Naive thymus-derived CD8-positive, alpha-beta T cell (primary cell): ENCODE results near the gene RNF207. TPM values are rescaled to one million over a fixed set of nuclear protein-coding genes. Genes with fewer than 3 reads are reported as not detected.

Source experiments
- ATAC-seq, 2 donors: fragments of 150-1000 bp; cut with Tn5 transposase in 1 of 2; sonication (Bioruptor Pico), chemical (Tn5 transposase) in 1 of 2; 1 replicate in 1 of 2; 2 replicates in 1 of 2; pipeline ENCODE4 v1.10.0; 2021; ENCODE audit warnings: mild to moderate bottlenecking in 2 of 2, moderate library complexity in 2 of 2
- POLR2A ChIA-PET: fragments of 350-600 bp; sonication (Branson Sonifier 250); formaldehyde crosslinking; loops from one replicate; lab custom pipeline; 2021; ENCODE audit warnings: antibody characterized with exemption; lab: Charles Lee
- DNase-seq, 10 donors: peaks; one replicate each; pipeline versions ENCODE4 v3.0.0 to v3.0.0-alpha.2; 2020 to 2022
- H3K27ac Mint-ChIP-seq, 10 donors: one replicate each; pipeline ENCODE4 v1.8.0; 2020 to 2022; ENCODE audit warnings: mild to moderate bottlenecking in 10 of 10, mixed read lengths in 10 of 10, moderate library complexity in 4 of 10, inconsistent platforms in 1 of 10
- H3K27me3 Mint-ChIP-seq, 5 donors: one replicate each; pipeline ENCODE4 v1.8.0; 2021 to 2022; ENCODE audit warnings: mixed read lengths in 5 of 5
- H3K36me3 Mint-ChIP-seq, 3 donors: one replicate each; pipeline ENCODE4 v1.8.0; 2020 to 2022; ENCODE audit warnings: mixed read lengths in 3 of 3, mild to moderate bottlenecking in 2 of 3, inconsistent platforms in 1 of 3
- H3K4me1 Mint-ChIP-seq, 4 donors: one replicate each; pipeline ENCODE4 v1.8.0; 2021 to 2022; ENCODE audit warnings: mixed read lengths in 4 of 4
- H3K4me3 Mint-ChIP-seq, 10 donors: one replicate each; pipeline ENCODE4 v1.8.0; 2020 to 2022; ENCODE audit warnings: mild to moderate bottlenecking in 10 of 10, mixed read lengths in 10 of 10, moderate library complexity in 6 of 10, inconsistent platforms in 1 of 10
- H3K9me3 Mint-ChIP-seq, 9 donors: one replicate each; pipeline ENCODE4 v1.8.0; 2020 to 2022; ENCODE audit warnings: mixed read lengths in 9 of 9, mild to moderate bottlenecking in 3 of 9, inconsistent platforms in 1 of 9, moderate library complexity in 1 of 9
- polyA plus RNA-seq, 3 donors: library from polyadenylated mRNA; unstranded; fragments of 300-500 nt; fragmentation: Illumina TruSeq; gene quantifications; one replicate each; pipeline ENCODE4 v1.2.3, GENCODE V29; 2021
- total RNA-seq, 8 experiments: library from RNA in 2 of 8; stranded (reverse) in 2 of 8; gene quantifications; one replicate each; pipeline ENCODE4 v1.2.3 and lab custom pipeline; 2021 to 2026

The RNF207 gene
- total and polyA plus RNA-seq, 5 experiments from 2014 or later = 0.36 to 0.47 TPM; not detected in 3

DNA sequence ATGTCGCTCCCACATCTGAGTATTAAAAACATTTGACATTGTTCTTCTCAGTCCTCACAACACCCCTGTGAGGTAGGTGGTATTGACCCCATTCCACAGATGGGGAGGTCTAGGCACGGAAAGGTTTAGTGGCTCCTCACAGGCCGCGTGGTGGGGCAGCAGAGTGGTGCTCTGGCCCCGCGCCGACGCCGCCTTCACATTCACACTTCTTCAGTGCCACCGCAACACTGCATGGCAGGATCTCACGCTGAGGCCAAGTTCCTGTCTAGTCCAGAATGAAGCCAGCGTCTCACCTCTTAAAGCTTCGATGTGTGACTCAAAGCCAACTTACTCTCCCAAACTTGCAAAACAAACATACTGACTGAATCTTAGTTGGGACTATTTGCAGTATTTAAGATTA, 17.7 kb downstream of the RNF207 start:
- no peak for ATAC-seq
- peaks cover 0 to under 1% (median 0%) of the 10 kb centered on the region in 5 donors for H3K27me3 Mint-ChIP-seq
- POLR2A ChIA-PET = no interaction called here
- no peaks in the 10 kb centered on the region for H3K9me3 Mint-ChIP-seq
- H3K4me3 Mint-ChIP-seq = no peak overlapping the region
- peaks cover 0 to 3% (median 0%) of the 10 kb centered on the region in 4 donors for H3K4me1 Mint-ChIP-seq
- H3K27ac Mint-ChIP-seq = no peak overlapping the region
- peaks cover 0 to 63% (median 15%) of the 10 kb centered on the region in 3 donors for H3K36me3 Mint-ChIP-seq
- no peak for DNase-seq

DNA sequence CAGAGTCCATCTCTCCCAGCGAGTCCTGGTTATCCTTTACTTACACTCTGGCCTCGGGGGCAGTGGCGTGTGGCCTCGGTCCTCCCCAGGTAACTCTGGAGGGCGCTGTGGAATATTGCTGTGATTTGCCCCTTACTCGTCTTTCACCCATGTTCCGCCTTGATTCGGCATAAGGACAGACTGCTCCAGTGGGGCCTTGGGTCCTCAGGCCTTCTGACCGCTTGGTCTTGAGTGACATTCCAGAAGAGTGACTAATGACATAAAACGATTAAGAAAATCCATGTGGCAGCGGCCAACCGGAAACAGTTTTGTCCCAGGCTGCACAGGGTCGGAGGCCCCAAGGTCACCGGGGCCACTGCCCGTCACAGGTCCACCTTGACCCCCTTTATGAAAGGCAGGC, 18.8 kb downstream of the RNF207 start:
- no peak overlapping the region for H3K27ac Mint-ChIP-seq
- H3K4me3 Mint-ChIP-seq = no peak overlapping the region
- ATAC-seq = no peak
- no peaks in the 10 kb centered on the region for H3K27me3 Mint-ChIP-seq
- peaks cover 0 to 3% (median 0%) of the 10 kb centered on the region in 4 donors for H3K4me1 Mint-ChIP-seq
- no peak for DNase-seq
- POLR2A ChIA-PET = no interaction called here
- no peaks in the 10 kb centered on the region for H3K9me3 Mint-ChIP-seq
- peaks cover 0 to 71% (median 15%) of the 10 kb centered on the region in 3 donors for H3K36me3 Mint-ChIP-seq

DNA sequence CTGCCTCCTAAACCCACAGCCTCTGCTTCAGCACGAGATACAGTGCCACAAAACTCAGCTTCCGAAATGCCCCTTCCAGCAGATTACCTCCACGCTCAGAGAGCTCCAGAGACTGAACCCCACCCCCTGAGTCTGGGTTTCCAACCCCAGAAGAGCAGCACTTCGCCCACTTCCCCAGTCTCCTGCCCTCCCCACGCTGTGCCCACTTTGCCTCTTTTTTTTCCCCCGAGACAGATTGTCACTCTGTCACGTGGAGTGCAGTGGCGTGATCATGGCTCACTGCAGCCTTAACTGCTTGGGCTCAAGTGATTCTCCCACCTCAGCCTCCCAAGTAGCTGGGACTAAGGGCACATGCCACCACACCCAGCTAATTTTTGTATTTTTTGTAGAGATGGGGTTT, 19.7 kb downstream of the RNF207 start:
- Mint-ChIP-seq H3K36me3 (peaks cover 0 to 79% (median 15%) of the 10 kb centered on the region in 3 donors), H3K4me1 (peaks cover 0 to 3% (median 0%) of the 10 kb centered on the region in 4 donors), H3K9me3 (no peaks in the 10 kb centered on the region), H3K27me3 (no peaks in the 10 kb centered on the region), H3K4me3 (no peak overlapping the region), H3K27ac (peak overlapping the region in 1 of 10 donors; percentile 31)
- ATAC-seq (no peak), DNase-seq (no peak)
- POLR2A ChIA-PET = no interaction called here

DNA sequence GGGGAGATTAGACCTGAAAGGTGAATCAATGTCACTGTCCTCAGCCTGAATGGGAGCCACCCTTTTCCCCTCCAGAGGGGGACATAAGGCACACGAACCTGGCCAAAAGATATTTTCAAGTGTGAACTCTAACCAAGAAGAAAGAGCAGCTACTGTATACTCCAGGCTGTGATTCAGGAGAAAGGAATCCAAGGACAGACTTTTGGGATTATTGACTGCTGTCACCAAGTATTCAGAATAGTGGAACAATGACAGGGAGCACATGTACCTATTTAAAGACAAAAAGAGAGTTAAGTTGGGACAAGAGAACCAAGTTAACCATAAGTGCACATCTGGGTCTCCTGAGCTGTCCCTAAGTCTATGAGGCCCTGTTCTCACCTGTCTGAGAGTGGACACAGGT, 27.5 kb downstream of the RNF207 start:
- peak overlapping the region in 4 of 10 donors; percentile 11 to 77 (median 70) for H3K4me3 Mint-ChIP-seq

DNA sequence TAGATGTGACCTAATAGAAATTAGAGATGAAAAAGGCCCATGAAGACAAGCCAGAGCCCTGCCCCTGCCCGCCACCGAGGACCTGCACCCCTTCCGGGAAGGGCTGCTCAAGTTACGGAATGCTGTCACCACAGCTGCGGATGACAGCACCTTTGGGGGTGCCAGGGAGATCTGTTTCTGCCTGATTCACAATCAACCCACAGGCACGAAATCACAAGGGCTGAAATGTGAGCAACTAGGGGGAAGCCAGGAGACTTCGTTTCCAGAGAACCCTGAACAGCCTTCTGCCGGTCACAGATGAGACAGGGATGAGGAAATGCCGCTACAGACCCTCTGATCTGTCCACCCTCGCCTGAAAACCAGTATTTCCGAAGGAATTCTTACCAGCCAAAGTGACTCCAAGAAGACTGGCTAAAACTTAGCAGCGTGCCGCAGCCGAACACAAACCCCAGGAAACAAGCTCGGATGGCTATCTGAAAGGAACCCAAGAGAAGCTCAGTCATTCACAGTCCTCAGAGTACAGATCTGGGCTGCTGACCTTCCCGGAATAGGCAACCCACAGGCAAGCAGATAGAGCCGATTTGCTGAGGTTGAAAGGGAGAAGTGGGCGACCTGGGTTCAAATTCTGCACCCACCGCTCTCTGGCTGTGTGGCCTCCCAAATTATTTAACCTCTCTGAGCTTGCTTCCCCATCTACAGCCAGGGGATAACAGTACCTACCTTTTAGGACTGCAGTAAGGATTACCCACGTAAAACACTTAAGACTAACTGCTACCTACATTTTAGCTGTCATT, 28.8 kb downstream of the RNF207 start:
- no peak for DNase-seq
- no peak for ATAC-seq

More for the DNA sequence above, 27.5 kb downstream of the RNF207 start:
- H3K27ac Mint-ChIP-seq = no peak overlapping the region
- peaks cover 0 to under 1% (median 0%) of the 10 kb centered on the region in 5 donors for H3K27me3 Mint-ChIP-seq
- POLR2A ChIA-PET = no interaction called here
- H3K9me3 Mint-ChIP-seq = no peaks in the 10 kb centered on the region
- peaks cover 0 to 51% (median 8%) of the 10 kb centered on the region in 3 donors for H3K36me3 Mint-ChIP-seq
- peaks cover 4 to 19% (median 17%) of the 10 kb centered on the region in 4 donors for H3K4me1 Mint-ChIP-seq
- DNase-seq (no peak), ATAC-seq (no peak)

DNA sequence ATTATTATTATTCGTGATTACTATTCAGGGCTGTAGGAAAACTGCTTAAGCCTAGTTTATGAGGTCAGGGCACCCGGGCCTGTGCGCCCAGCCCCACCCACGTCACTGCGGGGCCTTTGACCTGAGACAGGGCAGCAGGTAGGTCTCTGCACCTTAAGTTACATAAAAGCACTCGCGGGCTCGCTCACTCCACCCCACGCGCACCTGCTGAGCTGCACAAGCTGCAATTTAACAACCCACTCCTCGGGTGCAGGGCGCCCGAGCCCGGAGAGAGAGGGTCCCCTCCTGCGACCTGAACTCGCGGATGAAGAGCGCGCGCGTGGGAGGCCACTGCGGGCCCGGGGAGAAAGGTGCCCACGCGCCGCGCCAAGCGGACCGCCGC, 29.4 kb downstream of the RNF207 start:
- peaks cover 0 to 34% (median 8%) of the 10 kb centered on the region in 3 donors for H3K36me3 Mint-ChIP-seq
- H3K4me1 Mint-ChIP-seq = peaks cover 4 to 19% (median 17%) of the 10 kb centered on the region in 4 donors
- peaks cover 6 to 20% (median 9%) of the 10 kb centered on the region in 5 donors for H3K27me3 Mint-ChIP-seq
- peak overlapping the region in 7 of 10 donors; percentile 8 to 70 (median 45) for H3K27ac Mint-ChIP-seq
- peak in 1 of 10 donors; percentile 7 for DNase-seq
- POLR2A ChIA-PET = interaction anchor here (1.0 to 1.5 kb wide), 2 partner anchors 35 to 158 kb away, joined by 4 to 5 read pairs; partner anchors contain the start of genes ACOT7 and RPL22
- ATAC-seq = peak in 1 of 2 donors; percentile 27
- H3K4me3 Mint-ChIP-seq = peak overlapping the region; percentile 80 to 91 (median 87)
- no peaks in the 10 kb centered on the region for H3K9me3 Mint-ChIP-seq

More for the DNA sequence above, 28.8 kb downstream of the RNF207 start:
- Mint-ChIP-seq H3K27ac (peak overlapping the region in 7 of 10 donors; percentile 8 to 70 (median 44)), H3K27me3 (peaks cover 3 to 14% (median 9%) of the 10 kb centered on the region in 5 donors), H3K9me3 (no peaks in the 10 kb centered on the region), H3K4me1 (peaks cover 4 to 19% (median 17%) of the 10 kb centered on the region in 4 donors), H3K36me3 (peaks cover 0 to 40% (median 8%) of the 10 kb centered on the region in 3 donors), H3K4me3 (peak overlapping the region; percentile 80 to 91 (median 87))
- POLR2A ChIA-PET = interaction anchor here (0.6 to 1.5 kb wide), 3 partner anchors 35 to 159 kb away, joined by 3 to 5 read pairs (median 4); partner anchors contain the start of genes ACOT7 and RPL22

DNA sequence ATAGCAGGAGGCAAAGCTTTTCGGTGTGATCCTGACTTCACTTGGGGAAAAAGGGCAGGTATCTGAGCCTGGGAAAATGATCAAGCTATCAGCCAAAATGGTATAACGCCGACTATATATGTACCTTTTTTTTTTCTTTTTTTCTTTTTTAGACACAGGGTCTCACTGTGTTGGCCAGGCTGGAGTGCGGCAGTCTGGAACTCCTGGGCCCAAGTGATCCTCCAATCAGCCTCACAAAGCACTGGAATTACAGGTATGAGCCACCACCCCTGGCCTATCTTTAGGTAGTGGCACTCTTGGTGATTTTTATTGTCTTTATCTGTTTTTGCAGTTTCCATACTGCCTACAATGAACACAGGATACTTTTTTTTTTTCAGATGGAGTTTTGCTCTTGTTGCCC, 31.2 kb downstream of the RNF207 start:
- Mint-ChIP-seq H3K36me3 (peaks cover 0 to 18% (median 7%) of the 10 kb centered on the region in 3 donors), H3K4me1 (peaks cover 10 to 27% (median 25%) of the 10 kb centered on the region in 4 donors), H3K9me3 (peaks cover 0 to 3% (median 0%) of the 10 kb centered on the region in 9 donors), H3K4me3 (peak overlapping the region in 9 of 10 donors; percentile 18 to 84 (median 62)), H3K27ac (peak overlapping the region in 1 of 10 donors; percentile 43), H3K27me3 (peaks cover 15 to 34% (median 21%) of the 10 kb centered on the region in 5 donors)
- POLR2A ChIA-PET = no interaction called here
- no peak for ATAC-seq
- no peak for DNase-seq

DNA sequence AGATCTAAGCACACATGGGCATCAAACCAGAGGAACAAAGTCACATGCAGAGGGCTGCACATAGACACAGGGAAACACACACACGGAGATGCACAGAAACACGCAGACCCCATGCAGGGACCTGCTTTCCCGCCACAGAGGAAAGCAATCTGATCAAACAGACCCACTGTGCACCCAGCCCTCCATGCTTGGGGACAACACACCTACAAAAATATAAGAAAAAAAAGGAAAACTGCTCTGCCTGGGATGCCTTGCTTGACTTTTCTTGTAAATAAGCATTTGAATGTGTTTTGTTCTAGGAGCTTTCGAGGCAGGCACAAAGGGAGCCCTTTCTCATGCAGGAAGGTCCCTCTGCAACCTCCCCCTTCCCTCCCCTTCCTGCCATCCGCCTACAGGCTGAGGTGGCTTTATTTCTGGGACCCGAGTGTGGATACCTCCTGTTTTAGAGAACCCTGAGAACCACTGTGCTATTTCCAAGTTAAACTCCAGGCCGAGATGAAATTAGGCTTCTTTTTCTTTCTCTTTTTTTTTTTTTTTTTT, 33.4 kb downstream of the RNF207 start:
- Mint-ChIP-seq H3K9me3 (peaks cover 0 to 3% (median 0%) of the 10 kb centered on the region in 9 donors), H3K4me3 (peak overlapping the region in 1 of 10 donors; percentile 26), H3K27me3 (peaks cover 15 to 47% (median 23%) of the 10 kb centered on the region in 5 donors), H3K27ac (no peak overlapping the region), H3K36me3 (peaks cover 0 to 2% (median 0%) of the 10 kb centered on the region in 3 donors), H3K4me1 (peaks cover 8 to 20% (median 17%) of the 10 kb centered on the region in 4 donors)
- ATAC-seq (no peak), DNase-seq (no peak)
- POLR2A ChIA-PET = interaction anchor here (0.7 kb wide), 1 partner anchor 209 kb away, joined by 3 read pairs; no protein-coding TSS in a partner anchor

DNA sequence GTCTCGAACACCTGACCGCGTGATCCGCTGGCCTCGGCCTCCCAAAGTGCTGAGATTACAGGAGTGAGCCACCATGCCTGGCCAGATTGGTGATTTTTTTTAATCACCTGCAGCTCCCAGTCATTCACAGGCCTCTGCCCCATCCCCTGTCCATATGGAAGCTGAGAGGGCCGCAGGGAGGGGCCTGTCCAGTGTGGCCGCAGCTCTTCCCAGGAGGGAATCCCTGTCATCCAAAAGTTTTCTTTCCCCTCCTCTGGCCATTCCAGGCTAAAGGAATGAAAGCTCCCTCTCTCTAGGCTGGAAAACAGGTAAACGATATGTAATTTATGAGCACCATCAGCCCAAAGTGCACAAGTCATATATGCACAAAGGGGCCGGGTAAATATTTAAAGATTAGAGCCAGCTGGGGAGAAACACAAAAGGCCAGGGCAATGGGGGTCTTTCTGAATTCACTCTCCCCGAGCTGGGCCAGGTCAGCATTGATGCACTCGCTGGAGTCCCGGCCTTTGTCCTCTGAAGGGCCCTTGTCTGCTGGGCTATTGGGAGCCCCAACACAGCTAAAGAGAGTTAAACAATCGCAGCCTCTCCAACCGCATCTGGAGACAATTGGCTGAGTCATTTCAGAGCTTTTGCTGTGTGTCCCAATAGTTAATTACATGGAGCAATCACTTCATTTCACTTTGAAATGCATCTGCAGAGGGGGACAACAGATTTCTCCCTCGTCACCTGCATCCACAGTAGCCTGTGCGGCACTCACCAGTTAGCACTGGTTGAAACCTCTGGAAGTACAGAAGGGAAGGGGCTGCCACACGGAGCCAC, 34.2 kb downstream of the RNF207 start:
- no peak overlapping the region for H3K4me3 Mint-ChIP-seq
- DNase-seq = no peak
- no peak overlapping the region for H3K27ac Mint-ChIP-seq
- H3K27me3 Mint-ChIP-seq = peaks cover 15 to 53% (median 26%) of the 10 kb centered on the region in 5 donors
- no peak for ATAC-seq
- H3K9me3 Mint-ChIP-seq = peaks cover 0 to 3% (median 0%) of the 10 kb centered on the region in 9 donors
- H3K36me3 Mint-ChIP-seq = peaks cover 0 to 2% (median 0%) of the 10 kb centered on the region in 3 donors
- peaks cover 6 to 13% (median 11%) of the 10 kb centered on the region in 4 donors for H3K4me1 Mint-ChIP-seq
- POLR2A ChIA-PET = interaction anchor here (0.6 to 0.7 kb wide), 2 partner anchors 160 to 208 kb away, joined by 3 read pairs; no protein-coding TSS in a partner anchor

DNA sequence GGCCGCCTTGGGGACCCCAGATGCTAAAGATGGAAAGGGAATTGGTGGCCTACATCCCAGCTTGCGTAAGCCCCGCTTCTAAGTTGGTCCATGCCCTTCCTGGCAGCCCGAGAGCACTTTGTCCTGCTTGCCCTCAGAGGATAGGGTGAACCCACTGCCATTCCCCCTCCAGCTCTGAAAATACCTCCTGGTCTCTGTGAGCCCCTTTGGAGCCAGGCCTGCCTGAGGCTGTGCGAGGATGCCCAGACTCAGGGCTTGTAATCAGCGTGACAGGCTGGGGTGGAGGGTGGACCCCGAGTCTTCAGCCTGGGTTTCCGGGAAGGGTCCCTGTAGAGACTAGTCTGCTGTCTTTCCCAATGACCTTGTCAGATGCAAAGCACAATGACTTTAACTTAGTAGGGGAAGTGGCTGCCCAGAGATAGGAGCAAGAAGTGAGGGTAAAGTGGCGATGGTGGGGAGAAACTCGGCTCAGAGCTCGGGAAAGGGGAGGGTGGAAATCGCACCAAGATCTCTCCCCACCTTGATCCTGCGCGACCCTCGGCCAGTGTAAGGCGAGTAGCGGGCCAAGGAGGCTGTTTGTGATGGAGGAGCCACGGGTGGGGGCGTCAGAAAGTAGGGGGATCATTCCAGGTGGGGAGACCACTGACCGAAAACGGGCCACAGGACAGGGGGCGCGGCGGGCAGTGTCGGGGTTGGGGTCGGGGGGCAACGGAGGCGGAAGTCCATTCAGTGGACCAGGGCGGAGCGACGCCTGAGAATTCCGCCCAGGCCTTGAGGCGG, 35.4 kb downstream of the RNF207 start:
- peaks cover 6 to 13% (median 10%) of the 10 kb centered on the region in 4 donors for H3K4me1 Mint-ChIP-seq
- H3K27ac Mint-ChIP-seq = no peak overlapping the region
- peaks cover 0 to 2% (median 0%) of the 10 kb centered on the region in 3 donors for H3K36me3 Mint-ChIP-seq
- peaks cover 0 to 3% (median 0%) of the 10 kb centered on the region in 9 donors for H3K9me3 Mint-ChIP-seq
- H3K4me3 Mint-ChIP-seq = peak overlapping the region in 8 of 10 donors; percentile 20 to 68 (median 42)
- H3K27me3 Mint-ChIP-seq = peaks cover 15 to 56% (median 26%) of the 10 kb centered on the region in 5 donors
- ATAC-seq = no peak
- POLR2A ChIA-PET = no interaction called here
- no peak for DNase-seq
